ENCODE measurements around the gene IL1RAPL1.

The IL1RAPL1 gene

GRCh38 chrX:29555465-29556091 is 968.3 kb downstream of the IL1RAPL1 start:
- DNase-seq: no peak

- DNase-seq: no peak
Observed at GRCh38 chrX:29560065-29560464, 972.8 kb downstream of the IL1RAPL1 start.

DNA sequence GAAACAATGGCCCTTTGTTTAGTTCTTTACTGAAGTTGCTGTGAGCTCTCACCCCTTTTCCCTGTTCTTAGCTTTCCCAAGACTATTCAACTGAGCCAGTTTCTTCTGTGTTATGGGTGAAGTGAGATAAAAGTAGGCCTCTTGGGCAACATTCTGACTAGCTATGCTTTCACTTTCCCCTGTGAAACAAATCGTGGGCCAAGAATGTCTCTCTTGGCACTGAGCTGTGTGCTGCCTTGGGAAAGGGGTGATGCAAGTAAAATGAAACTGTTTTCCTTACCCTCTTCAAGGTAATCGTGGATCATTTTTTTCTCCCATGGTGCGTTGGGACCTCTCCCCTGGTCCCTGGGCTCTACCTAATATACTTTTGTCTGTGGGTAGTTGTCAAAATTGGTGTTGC is 974.2 kb downstream of the IL1RAPL1 start:
- no peak for DNase-seq

DNA sequence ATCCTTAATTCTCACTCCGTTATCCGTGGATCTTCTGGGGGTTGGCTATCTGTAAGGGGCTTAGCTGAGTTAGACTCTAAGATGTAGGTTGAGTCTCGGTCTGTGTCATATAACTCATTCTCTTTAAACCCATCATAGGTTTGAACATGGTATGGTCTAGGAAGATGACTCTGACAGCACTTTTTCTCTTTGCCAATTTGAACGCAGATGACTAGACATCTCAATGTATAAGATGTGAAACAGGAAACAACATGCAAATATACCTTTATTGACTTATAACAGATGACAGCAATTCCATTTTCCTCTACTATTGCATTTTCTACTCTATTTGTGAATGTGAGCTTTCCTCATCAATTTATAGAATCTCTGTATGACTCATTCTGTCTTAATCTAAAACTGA is 993.3 kb downstream of the IL1RAPL1 start:
- DNase-seq: no peak

GRCh38 chrX:29581223-29581622 is 994.0 kb downstream of the IL1RAPL1 start:
- no peak for DNase-seq

DNA sequence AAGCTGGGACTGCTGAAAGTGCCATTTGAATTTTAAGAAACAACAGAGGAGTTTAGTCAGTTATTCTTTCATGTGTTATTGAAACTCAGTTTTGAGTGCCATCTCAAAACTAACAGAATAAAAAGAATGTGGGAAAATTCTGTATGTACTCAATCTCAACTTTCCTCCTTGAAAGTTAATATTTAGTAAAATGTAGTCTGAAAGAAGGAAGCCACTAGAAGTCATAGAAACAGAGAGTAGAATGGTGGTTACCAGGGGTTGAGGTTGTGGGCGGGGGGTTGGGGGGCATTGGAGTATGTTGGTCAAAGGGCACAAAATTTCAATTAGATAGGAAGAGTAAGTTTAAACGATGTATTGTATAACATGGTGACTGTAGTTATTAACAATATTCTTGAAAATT is 999.9 kb downstream of the IL1RAPL1 start:
- no peak for DNase-seq

DNA sequence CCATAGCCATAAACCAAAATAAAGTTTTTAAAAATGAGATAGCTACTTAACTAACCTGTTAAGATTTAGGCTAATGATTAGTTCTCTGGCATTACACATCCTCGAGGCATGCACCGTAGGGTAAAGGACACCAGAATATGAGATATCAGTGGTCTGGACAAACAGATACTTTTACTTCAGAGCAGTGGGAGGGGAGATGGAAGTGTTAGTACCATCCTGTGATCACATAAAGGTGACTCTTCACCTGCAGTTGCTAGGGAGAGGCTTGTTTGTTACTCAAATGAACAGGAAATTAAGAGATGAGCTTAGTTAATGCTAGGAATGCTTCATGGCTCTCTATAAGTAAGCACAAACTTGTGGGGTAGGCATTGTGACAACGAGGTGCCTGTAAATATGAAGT is 1003.7 kb downstream of the IL1RAPL1 start:
- no peak for DNase-seq

DNA sequence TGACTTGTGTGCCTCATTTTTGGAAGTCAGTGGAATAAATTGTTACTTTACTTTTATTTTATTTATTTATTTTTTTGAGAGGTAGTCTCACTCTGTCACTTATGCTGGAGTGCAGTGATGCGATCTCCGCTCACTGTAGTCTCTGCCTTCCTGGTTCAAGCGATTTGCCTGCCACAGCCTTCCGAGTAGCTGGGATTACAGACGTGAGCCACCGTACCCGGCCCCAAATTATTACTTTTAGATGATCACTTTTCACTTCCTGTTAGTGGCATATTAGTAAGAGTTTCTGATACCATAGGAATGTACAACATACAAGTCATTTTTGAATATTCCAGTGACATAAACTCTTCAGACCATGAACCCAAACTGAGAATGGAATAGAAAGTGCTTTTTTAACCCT is 1017.1 kb downstream of the IL1RAPL1 start:
- no peak for DNase-seq

DNA sequence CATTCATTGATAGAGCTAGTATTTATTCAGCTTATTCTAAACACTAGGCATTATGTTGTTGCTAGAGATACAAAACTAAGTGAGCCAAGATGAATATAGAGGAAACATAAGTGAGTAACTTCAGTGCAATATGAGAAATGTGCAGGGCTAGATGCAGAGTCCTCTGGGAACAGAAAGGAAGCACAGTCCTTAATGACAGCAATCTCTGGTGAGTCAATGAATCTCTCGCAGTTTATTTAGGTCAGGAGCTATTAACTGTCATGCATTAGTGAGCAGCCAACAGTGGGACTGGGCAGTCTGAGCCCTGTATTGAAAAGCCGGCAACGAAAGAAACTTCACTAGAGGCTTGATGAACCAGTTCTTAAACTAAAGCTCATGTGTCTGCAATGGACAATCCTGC is 1030.0 kb downstream of the IL1RAPL1 start:
- DNase-seq: no peak

- DNase-seq: no peak
Observed at GRCh38 chrX:29617725-29618124, 1030.5 kb downstream of the IL1RAPL1 start.

- DNase-seq: no peak
Observed at GRCh38 chrX:29627833-29628232, 1040.6 kb downstream of the IL1RAPL1 start.

- DNase-seq: no peak
Observed at GRCh38 chrX:29634516-29634915, 1047.3 kb downstream of the IL1RAPL1 start.

DNA sequence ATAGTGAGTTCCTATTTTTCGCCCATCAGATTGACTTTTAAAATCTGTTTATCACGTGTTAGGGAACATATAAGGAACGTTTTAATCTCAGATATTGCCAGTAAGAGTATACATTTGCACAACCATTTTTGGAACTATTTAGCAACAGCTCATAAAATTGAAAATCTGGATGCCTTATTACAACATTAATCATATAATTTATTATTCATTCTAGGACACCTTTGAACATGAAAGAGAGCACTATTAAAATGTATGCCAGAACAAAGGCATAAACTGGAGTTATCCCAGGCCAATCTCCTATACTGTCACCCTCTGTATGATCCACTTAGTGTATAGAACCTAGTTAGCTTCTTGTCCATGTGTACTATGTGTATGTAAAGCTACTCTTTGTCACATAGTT is 1049.1 kb downstream of the IL1RAPL1 start:
- DNase-seq: no peak

DNA sequence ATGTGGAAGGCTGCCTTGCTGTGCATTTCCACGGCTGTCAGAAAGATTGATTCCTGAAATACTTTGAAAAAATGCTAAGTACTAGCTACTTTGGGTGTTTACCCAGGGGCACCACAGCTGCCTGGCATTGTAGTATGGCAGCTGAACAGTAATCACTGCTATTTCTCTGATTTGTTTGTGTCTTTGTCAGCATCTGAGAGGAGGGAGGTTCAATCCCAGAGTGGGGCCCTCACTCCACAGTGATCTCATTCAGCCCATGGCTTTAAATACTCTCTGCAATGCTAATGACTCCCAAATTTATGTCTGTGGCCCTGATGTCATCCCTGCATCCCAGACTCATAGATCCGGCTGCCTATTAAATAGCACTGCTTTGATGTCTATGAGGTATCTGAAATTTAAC is 1052.9 kb downstream of the IL1RAPL1 start:
- no peak for DNase-seq

- no peak for DNase-seq
Observed at GRCh38 chrX:29641461-29641860, 1054.2 kb downstream of the IL1RAPL1 start.

DNA sequence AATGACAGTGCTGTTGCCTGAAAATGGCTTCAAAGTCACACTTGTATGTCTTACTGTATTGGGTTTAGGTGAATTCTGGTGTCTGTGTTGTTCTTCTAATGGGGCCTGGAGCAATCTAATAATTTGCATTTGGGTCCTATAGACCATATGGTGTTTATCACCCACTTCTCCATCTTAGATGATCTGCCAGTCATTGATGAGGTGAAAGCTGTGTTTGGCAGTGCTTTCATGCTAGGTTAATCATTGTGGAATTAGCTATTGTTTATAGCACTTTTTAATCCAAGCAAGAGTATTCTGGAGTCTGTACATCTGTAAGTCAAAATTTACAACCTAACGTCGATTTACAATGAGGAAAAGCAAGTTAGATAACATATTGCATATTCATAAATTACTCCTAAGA is 1055.9 kb downstream of the IL1RAPL1 start:
- DNase-seq: no peak

DNA sequence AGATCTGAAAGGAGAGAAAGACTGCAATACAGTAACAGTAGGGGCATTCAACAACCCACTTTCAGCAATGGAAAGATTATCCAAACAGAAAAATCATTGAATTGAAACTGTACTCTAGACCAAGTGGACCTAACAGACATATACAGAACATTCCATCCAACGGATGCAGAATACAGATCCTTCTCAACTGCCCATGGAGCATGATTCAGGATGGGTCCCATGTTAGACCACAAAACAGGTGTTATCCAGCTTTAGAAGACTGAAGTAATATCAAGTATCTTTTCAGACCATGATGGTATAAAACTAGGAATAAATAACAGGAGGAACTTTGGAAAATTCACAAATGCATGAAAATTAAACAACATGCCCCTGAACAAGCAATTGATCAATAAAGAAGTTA is 1060.9 kb downstream of the IL1RAPL1 start:
- DNase-seq: no peak

GRCh38 chrX:29652484-29652883 is 1065.2 kb downstream of the IL1RAPL1 start:
- no peak for DNase-seq

DNA sequence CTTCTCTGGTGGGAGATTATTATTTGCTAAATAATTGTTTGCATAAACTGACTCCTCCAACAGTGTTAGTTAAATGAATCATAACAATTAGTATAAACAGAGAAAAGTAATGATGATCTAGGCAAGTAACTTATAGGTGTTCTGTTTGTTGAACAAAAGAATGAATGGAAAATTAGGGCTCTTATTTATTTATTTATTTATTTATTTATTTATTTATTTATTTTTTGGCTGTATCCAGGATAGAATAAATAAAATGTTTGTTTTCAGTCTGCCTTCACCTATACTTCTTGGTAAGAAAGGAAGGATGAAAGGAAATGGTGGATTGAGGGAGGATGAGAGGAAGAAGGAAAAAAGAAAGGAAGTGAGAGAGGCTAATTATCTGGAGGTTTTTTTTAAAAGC is 1066.5 kb downstream of the IL1RAPL1 start:
- no peak for DNase-seq

GRCh38 chrX:29659911-29660310 is 1072.7 kb downstream of the IL1RAPL1 start:
- no peak for DNase-seq

DNA sequence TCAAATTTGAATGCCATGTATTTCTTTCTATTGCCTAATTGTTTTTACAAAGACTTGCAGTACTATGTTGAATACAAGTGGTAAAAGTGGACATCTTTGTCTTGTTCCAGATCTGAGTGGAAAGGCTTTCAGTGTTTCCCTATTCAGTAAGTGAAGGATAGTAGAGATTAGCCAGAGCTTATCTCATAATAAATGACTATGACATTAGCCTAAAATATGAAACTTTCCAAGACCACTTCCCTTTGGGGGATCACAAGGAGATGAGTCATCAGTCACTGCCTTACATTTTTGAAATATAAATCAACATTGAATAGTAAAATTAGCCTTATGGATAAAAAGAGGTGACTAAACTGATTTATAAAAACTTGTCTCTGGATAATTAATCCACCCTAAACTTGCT is 1074.0 kb downstream of the IL1RAPL1 start:
- no peak for DNase-seq

GRCh38 chrX:29662101-29662500 is 1074.9 kb downstream of the IL1RAPL1 start:
- DNase-seq: no peak

DNA sequence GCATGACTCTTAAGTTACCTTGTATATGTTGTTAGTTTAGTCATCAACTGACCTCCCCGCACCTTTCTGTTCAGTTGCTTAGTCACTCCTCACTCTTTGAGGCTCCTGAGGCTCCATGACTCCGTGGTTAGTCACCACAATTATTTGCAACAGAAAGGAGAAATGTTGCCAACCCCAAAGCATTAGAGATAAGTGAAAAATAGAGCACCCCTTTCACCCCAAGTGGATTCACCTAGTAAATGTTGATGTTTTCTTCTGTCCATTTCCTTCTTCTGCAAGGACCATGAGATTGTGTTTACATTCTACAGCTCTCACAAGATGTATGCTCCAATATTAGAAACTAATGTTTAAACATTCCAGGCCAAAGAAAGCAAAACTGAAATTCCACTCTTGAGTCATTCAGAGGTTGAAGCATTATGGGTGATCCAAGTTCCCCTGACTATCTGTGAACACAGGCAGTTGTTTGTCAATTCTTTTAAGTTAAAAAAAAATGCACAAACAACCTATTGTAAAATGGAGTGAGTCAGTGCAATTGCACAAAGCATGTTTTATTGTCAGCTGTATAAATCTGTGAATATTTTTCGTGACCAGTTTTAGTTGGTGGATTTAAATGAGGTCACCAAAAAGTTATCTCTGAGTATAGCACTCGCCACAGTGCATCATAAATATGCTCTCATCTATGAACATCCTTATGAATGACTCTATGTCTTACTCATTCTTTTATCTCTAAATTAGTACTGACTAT is 1075.7 kb downstream of the IL1RAPL1 start:
- no peak for DNase-seq

DNA sequence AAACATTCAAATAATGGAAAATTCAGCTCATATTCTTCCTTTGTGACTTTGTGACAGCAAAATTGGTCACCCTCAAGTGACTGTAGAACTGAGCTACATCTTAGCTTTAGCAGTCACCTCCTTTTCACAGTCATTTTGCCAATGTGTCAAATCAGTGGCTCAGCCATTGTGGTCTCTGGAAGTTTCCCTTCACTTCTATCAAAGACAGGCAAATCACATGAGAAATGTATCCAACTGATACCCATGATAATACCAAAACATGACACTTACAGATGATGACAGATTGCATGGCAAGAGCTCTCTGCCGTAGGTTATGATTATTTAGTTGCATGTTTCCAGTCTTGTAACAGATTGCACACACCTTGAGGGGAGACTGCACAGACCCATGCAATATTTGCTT is 1078.3 kb downstream of the IL1RAPL1 start:
- no peak for DNase-seq

GRCh38 chrX:29666366-29666765 is 1079.1 kb downstream of the IL1RAPL1 start:
- DNase-seq: no peak

Data from activated naive CD4-positive, alpha-beta T cell treated with Interleukin-2 at 50 U/mL for 16 hours (primary cell).